HEK293 (cell line): ENCODE measurements around the gene CPEB4.

ENCODE experiments used
- CTCF ChIA-PET: fragments of 350-600 bp; formaldehyde crosslinking; extraction: SDS; loops from one replicate; lab custom pipeline; 2021; ENCODE audit warnings: antibody characterized with exemption; lab: Yijun Ruan, JAX
- POLR2A ChIA-PET: fragments of 300-600 bp; formaldehyde crosslinking; extraction: SDS; loops from one replicate; lab custom pipeline; 2020; ENCODE audit warnings: antibody characterized with exemption, inconsistent platforms; lab: Yijun Ruan, JAX
- H3K27ac ChIP-seq: fragments of 200-500 bp; sonication (Bioruptor generic); 2 replicates; pipeline ENCODE4 v1.5.1; 2014; ENCODE audit warnings: low read depth, low read length, control low read depth, inconsistent platforms; ENCODE audit errors: extremely low read depth
- H3K36me3 ChIP-seq, 2 experiments: fragments of 200-500 bp in 1 of 2; sonication (Bioruptor generic) in 1 of 2; 1 replicate in 1 of 2; 2 replicates in 1 of 2; pipeline ENCODE4 v1.5.1; 2014 to 2017; ENCODE audit warnings: inconsistent platforms in 2 of 2, low read length in 2 of 2; ENCODE audit not compliant: control insufficient read depth in 2 of 2, insufficient read depth in 1 of 2
- H3K4me1 ChIP-seq: fragments of 200-500 bp; sonication (Bioruptor generic); 2 replicates; pipeline ENCODE4 v1.5.1; 2014; ENCODE audit warnings: mild to moderate bottlenecking, low read length, inconsistent platforms; ENCODE audit not compliant: control insufficient read depth, insufficient read depth
- H3K4me3 ChIP-seq: 2 replicates; pipeline ENCODE4 v1.5.1; 2011; ENCODE audit warnings: low read depth, mild to moderate bottlenecking, control low read depth, low read length, moderate library complexity
- H3K9me3 ChIP-seq: fragments of 200-500 bp; sonication (Bioruptor generic); 2 replicates; pipeline ENCODE4 v1.5.1; 2014; ENCODE audit warnings: low read depth, low read length, inconsistent platforms; ENCODE audit not compliant: control insufficient read depth, insufficient read depth
- BCL11B ChIP-seq: fragments of 450-650 bp; formaldehyde crosslinking; IDR thresholded peaks from 2 replicates; pipeline ENCODE4 v1.5.1; 2016; ENCODE audit warnings: low read depth, missing biosample characterization, missing genetic modification characterization
- FEZF1 ChIP-seq: fragments of 450-650 bp; formaldehyde crosslinking; IDR thresholded peaks from 2 replicates; pipeline ENCODE4 v1.5.1; 2016; ENCODE audit warnings: missing biosample characterization, missing genetic modification characterization
- OSR2 ChIP-seq: fragments of 450-650 bp; formaldehyde crosslinking; IDR thresholded peaks from 2 replicates; pipeline ENCODE4 v1.5.1; 2016; ENCODE audit warnings: missing biosample characterization, missing genetic modification characterization
- ZBTB21 ChIP-seq: fragments of 450-650 bp; formaldehyde crosslinking; IDR thresholded peaks from 2 replicates; pipeline ENCODE4 v1.5.1; 2017; ENCODE audit warnings: missing biosample characterization, missing genetic modification characterization
- ZIC2 ChIP-seq: fragments of 450-650 bp; formaldehyde crosslinking; IDR thresholded peaks from 2 replicates; pipeline ENCODE4 v1.5.1; 2016; ENCODE audit warnings: missing biosample characterization, missing genetic modification characterization
- ZNF155 ChIP-seq: fragments of 450-650 bp; formaldehyde crosslinking; IDR thresholded peaks from 2 replicates; pipeline ENCODE4 v1.5.1; 2016; ENCODE audit warnings: missing biosample characterization, missing genetic modification characterization
- ZNF19 ChIP-seq: fragments of 450-650 bp; formaldehyde crosslinking; IDR thresholded peaks from 2 replicates; pipeline ENCODE4; 2016; ENCODE audit warnings: missing biosample characterization, missing genetic modification characterization, low read depth
- ZNF324 ChIP-seq: fragments of 450-650 bp; formaldehyde crosslinking; IDR thresholded peaks from 2 replicates; pipeline ENCODE4 v1.5.1; 2016; ENCODE audit warnings: missing biosample characterization, missing genetic modification characterization
- ZNF433 ChIP-seq: fragments of 450-650 bp; formaldehyde crosslinking; IDR thresholded peaks from 2 replicates; pipeline ENCODE4 v1.5.1; 2016; ENCODE audit warnings: missing biosample characterization, missing genetic modification characterization, low read depth
- ZNF561 ChIP-seq: fragments of 450-650 bp; IDR thresholded peaks from 2 replicates; pipeline ENCODE4 v1.5.1; 2018; ENCODE audit warnings: missing biosample characterization, missing genetic modification characterization, borderline replicate concordance
- ZNF571 ChIP-seq: fragments of 450-650 bp; formaldehyde crosslinking; IDR thresholded peaks from 2 replicates; pipeline ENCODE4 v1.5.0; 2017; ENCODE audit warnings: missing biosample characterization, missing genetic modification characterization
- ZNF660 ChIP-seq: fragments of 450-650 bp; IDR thresholded peaks from 2 replicates; pipeline ENCODE4 v1.5.1; 2018; ENCODE audit warnings: missing biosample characterization, mild to moderate bottlenecking, missing genetic modification characterization
- ZNF701 ChIP-seq: fragments of 450-650 bp; formaldehyde crosslinking; IDR thresholded peaks from 2 replicates; pipeline ENCODE4 v1.5.1; 2016; ENCODE audit warnings: missing biosample characterization, missing genetic modification characterization
- ZSCAN23 ChIP-seq: fragments of 450-650 bp; formaldehyde crosslinking; IDR thresholded peaks from 2 replicates; pipeline ENCODE4 v1.5.1; 2016; ENCODE audit warnings: missing biosample characterization, missing genetic modification characterization
- TF ChIP-seq, protein P1 (sequence below): fragments of 450-650 bp; formaldehyde crosslinking; IDR thresholded peaks from 2 replicates; pipeline ENCODE4 v1.5.1; 2016; ENCODE audit warnings: missing biosample characterization, missing genetic modification characterization
- TF ChIP-seq, protein P2 (sequence below): fragments of 450-650 bp; formaldehyde crosslinking; IDR thresholded peaks from 2 replicates; pipeline ENCODE4 v1.5.1; 2016; ENCODE audit warnings: missing biosample characterization, missing genetic modification characterization
- TF ChIP-seq, protein P3 (sequence below): fragments of 450-650 bp; formaldehyde crosslinking; IDR thresholded peaks from 2 replicates; pipeline ENCODE4 v1.5.1; 2017; ENCODE audit warnings: missing biosample characterization, missing genetic modification characterization

Gene CPEB4

DNA sequence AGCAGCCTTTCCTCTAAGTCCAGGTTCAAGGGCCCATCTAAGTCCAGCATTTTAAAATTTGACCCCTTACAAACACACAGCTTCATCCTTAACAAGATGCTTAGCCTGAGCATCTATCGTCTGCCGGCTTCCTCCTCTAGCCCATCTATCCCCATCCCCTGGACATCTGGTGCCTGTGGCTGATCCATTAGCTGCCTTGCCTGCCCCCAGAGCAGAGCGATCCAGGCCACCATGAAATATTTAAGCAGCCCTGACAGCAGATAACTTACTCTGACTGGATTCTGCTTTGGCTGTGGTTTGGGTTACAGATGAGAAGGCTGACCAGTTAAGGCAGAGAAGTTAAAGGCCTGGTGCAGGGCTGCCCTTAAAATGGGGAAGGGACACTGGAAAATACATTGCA lies 30.9 kb upstream of the CPEB4 start:
- ChIA-PET POLR2A (interaction anchor here (0.6 kb wide), 2 partner anchors 352 to 873 kb away, joined by 3 to 4 read pairs; no protein-coding TSS in a partner anchor), CTCF (interaction anchor here (0.6 kb wide), 1 partner anchor 1016 kb away, joined by 3 read pairs; no protein-coding TSS in a partner anchor)
- H3K36me3 ChIP-seq: no peaks in the 10 kb centered on the region
- TF ChIP-seq ZIC2 (tag by site-specific recombination): no peak
- TF ChIP-seq ZNF660 (tag by site-specific recombination): no peak
- no peak for TF ChIP-seq ZNF155
- TF ChIP-seq ZNF701: no peak
- TF ChIP-seq, protein P1, sequence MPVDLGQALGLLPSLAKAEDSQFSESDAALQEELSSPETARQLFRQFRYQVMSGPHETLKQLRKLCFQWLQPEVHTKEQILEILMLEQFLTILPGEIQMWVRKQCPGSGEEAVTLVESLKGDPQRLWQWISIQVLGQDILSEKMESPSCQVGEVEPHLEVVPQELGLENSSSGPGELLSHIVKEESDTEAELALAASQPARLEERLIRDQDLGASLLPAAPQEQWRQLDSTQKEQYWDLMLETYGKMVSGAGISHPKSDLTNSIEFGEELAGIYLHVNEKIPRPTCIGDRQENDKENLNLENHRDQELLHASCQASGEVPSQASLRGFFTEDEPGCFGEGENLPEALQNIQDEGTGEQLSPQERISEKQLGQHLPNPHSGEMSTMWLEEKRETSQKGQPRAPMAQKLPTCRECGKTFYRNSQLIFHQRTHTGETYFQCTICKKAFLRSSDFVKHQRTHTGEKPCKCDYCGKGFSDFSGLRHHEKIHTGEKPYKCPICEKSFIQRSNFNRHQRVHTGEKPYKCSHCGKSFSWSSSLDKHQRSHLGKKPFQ (tag by site-specific recombination): no peak
- no peak for TF ChIP-seq ZSCAN23 (tag by site-specific recombination)
- no peak for TF ChIP-seq ZNF433 (tag by site-specific recombination)
- no peak for TF ChIP-seq ZNF324 (tag by site-specific recombination)
- no peak for TF ChIP-seq ZNF571 (tag by site-specific recombination)
- TF ChIP-seq, all 188 proteins: peak for 0
- no peak overlapping the region for H3K27ac ChIP-seq
- no peaks in the 10 kb centered on the region for H3K9me3 ChIP-seq
- H3K4me3 ChIP-seq: no peak overlapping the region
- H3K4me1 ChIP-seq: peaks cover 8% of the 10 kb centered on the region

DNA sequence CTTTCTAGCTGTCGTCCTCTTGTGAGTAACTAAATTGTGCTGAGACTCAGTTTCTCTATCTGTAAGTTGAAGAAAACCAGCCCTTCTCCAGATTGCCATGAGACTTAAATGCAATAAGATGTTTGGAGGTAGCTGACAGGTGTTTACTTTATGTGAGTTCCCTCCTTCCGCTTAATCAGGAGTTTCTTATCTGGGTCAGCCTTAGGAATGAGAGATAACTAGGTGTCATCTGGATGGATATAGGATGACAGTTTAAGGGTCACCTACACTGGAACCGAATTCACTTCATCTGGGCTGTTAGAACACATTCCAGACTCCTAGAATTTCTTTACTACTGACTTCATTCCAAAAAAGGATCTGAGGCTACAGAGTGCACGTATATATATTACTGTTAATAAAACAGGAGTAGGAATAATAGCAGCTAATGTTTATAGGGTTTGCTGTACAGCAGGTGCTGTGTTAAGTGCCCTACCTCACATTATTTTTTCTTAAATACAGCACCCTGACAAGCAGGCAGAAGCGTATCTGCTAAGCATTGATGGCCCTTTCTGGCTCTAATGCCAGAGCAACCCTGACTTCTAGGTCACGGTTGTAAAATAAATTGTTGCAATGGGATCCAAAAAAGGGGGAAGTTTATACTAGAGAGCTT lies 30.0 kb upstream of the CPEB4 start:
- TF ChIP-seq, protein P2, sequence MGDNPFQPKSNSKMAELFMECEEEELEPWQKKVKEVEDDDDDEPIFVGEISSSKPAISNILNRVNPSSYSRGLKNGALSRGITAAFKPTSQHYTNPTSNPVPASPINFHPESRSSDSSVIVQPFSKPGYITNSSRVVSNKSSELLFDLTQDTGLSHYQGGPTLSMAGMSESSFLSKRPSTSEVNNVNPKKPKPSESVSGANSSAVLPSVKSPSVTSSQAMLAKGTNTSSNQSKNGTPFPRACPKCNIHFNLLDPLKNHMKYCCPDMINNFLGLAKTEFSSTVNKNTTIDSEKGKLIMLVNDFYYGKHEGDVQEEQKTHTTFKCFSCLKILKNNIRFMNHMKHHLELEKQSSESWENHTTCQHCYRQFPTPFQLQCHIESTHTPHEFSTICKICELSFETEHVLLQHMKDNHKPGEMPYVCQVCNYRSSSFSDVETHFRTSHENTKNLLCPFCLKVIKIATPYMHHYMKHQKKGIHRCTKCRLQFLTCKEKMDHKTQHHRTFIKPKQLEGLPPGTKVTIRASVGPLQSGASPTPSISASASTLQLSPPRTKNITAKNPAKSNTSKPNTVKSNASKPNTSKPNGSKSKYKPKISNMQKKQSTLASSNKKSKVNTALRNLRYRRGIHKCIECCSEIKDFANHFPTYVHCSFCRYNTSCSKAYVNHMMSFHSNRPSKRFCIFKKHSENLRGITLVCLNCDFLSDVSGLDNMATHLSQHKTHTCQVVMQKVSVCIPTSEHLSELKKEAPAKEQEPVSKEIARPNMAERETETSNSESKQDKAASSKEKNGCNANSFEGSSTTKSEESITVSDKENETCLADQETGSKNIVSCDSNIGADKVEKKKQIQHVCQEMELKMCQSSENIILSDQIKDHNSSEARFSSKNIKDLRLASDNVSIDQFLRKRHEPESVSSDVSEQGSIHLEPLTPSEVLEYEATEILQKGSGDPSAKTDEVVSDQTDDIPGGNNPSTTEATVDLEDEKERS: no peak
- TF ChIP-seq ZBTB21 (tag by site-specific recombination) (no peak), BCL11B (tag by site-specific recombination) (no peak), OSR2 (tag by site-specific recombination) (0 out of 2 replicates have a peak, but pooled peaks have one; percentile 13), ZNF660 (tag by site-specific recombination) (peak; percentile 55; the same call in 1 of the 2 replicates)
- TF ChIP-seq, all 188 proteins: peak for 2
- Histone ChIP-seq H3K9me3 (no peaks in the 10 kb centered on the region), H3K4me3 (no peak overlapping the region), H3K4me1 (peaks cover 8% of the 10 kb centered on the region), H3K27ac (no peak overlapping the region), H3K36me3 (no peaks in the 10 kb centered on the region)
- CTCF ChIA-PET: interaction anchor here (0.6 kb wide), 1 partner anchor 15 kb away, joined by 4 read pairs; no protein-coding TSS in a partner anchor
- POLR2A ChIA-PET: interaction anchor here (2.0 kb wide), 1 partner anchor 30 kb away, joined by 12 read pairs; the partner anchor contains the start of gene CPEB4

DNA sequence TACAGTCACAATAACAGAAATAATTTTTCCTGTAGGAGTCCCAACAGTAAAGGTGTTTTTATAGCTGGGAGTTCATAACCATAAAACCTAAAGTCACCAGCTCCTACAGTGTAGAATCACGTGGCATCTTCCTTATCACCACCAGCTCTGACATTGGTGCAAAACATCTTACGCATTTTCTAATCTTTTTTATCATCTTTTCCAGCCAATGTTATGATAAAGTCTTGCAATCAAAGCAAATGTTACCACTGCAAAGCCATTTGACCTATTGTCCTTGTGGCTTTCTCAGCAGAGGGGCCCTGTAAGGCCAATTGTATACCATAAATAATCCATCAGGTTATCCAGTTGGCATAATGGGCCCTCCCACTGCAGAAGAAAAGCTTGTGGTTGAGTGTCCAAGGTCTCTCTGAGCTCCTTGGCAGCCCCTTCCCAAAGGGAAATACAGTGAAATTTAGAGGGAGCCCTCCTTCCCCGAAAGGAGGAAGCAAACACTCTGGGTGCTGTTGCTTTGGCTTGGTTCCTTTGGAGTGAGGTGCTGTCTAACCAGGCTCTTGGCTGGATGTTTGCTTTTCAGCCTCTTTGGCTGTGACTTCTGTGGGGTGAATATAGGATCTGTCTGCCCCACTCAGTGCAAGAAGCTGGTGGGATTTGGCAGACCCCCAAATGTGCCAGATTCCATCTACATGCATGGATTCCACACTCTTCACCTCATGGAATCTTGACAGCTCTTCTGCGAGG lies 29.3 kb upstream of the CPEB4 start:
- no peak for TF ChIP-seq ZNF561 (tag by site-specific recombination)
- TF ChIP-seq, protein P3, sequence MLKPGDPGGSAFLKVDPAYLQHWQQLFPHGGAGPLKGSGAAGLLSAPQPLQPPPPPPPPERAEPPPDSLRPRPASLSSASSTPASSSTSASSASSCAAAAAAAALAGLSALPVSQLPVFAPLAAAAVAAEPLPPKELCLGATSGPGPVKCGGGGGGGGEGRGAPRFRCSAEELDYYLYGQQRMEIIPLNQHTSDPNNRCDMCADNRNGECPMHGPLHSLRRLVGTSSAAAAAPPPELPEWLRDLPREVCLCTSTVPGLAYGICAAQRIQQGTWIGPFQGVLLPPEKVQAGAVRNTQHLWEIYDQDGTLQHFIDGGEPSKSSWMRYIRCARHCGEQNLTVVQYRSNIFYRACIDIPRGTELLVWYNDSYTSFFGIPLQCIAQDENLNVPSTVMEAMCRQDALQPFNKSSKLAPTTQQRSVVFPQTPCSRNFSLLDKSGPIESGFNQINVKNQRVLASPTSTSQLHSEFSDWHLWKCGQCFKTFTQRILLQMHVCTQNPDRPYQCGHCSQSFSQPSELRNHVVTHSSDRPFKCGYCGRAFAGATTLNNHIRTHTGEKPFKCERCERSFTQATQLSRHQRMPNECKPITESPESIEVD (tag by site-specific recombination): peak; percentile 78
- TF ChIP-seq FEZF1 (tag by site-specific recombination): peak; percentile 67
- no peak for TF ChIP-seq ZNF19
- Histone ChIP-seq H3K9me3 (no peaks in the 10 kb centered on the region), H3K4me1 (peaks cover 8% of the 10 kb centered on the region), H3K27ac (no peak overlapping the region), H3K4me3 (no peak overlapping the region), H3K36me3 (no peaks in the 10 kb centered on the region)
- ChIA-PET POLR2A (interaction anchor here (0.6 to 2.0 kb wide), 2 partner anchors 26 to 29 kb away, joined by 3 to 12 read pairs; partner anchors contain the start of gene CPEB4), CTCF (interaction anchor here (0.6 to 1.1 kb wide), 5 partner anchors 14 to 1917 kb away, joined by 3 to 5 read pairs (median 3); no protein-coding TSS in a partner anchor)
